SK-N-SH (cell line): ENCODE results near the gene SLX4IP. TPM values are rescaled to one million over a fixed set of nuclear protein-coding genes. Genes with fewer than 3 reads are reported as not detected.

Source experiments
- CTCF ChIA-PET: fragments of 300-600, 350-600 bp; formaldehyde crosslinking; extraction: SDS; loops from one replicate; lab custom pipeline; 2021; lab: Yijun Ruan, JAX
- POLR2A ChIA-PET: fragments of 350-600 bp; sonication (Branson Sonifier 250); formaldehyde crosslinking; extraction: SDS; loops from one replicate; lab custom pipeline; 2020; ENCODE audit warnings: antibody characterized with exemption, inconsistent platforms; lab: Yijun Ruan, JAX
- DNase-seq: peaks from one replicate; pipeline ENCODE4 v3.0.0; 2012
- H2AFZ ChIP-seq: fragments of 200-600 bp; sonication (generic); 2 replicates; pipeline ENCODE4 v1.8.1; 2016; ENCODE audit warnings: antibody characterized with exemption, mild to moderate bottlenecking, low read depth
- H3F3A ChIP-seq: fragments of 200-600 bp; sonication (generic); replicated peaks from 2 replicates; pipeline ENCODE3; 2016; ENCODE audit warnings: antibody characterized with exemption, mild to moderate bottlenecking; ENCODE audit not compliant: insufficient read depth
- H3K27ac ChIP-seq, 2 experiments: fragments of 200-500 bp in 1 of 2; fragments of 200-600 bp in 1 of 2; sonication (Bioruptor generic) in 1 of 2; sonication (generic), shearing (Covaris generic) in 1 of 2; 2 replicates each; pipeline versions ENCODE4 v1.5.1 to v1.6.1; 2014 to 2016; ENCODE audit warnings: low read depth in 2 of 2, inconsistent platforms in 1 of 2, low read length in 1 of 2, mild to moderate bottlenecking in 1 of 2, mixed read lengths in 1 of 2
- H3K27me3 ChIP-seq: fragments of 200-600 bp; sonication (generic), shearing (Covaris generic); 2 replicates; pipeline ENCODE4 v1.6.1; 2016; ENCODE audit warnings: mixed run types; ENCODE audit not compliant: insufficient read depth
- H3K36me3 ChIP-seq, 2 experiments: fragments of 200-500 bp in 1 of 2; fragments of 200-600 bp in 1 of 2; sonication (Bioruptor generic) in 1 of 2; sonication (generic) in 1 of 2; replicated peaks in 1 of 2; 2 replicates each; pipeline versions ENCODE3 to v1.5.1; 2014 to 2016; ENCODE audit warnings: low read length in 1 of 2, mild to moderate bottlenecking in 1 of 2; ENCODE audit not compliant: insufficient read depth in 2 of 2, control insufficient read depth in 1 of 2
- H3K4me1 ChIP-seq, 2 experiments: fragments of 200-500 bp in 1 of 2; fragments of 200-600 bp in 1 of 2; sonication (Bioruptor generic) in 1 of 2; sonication (generic), shearing (Covaris generic) in 1 of 2; 2 replicates each; pipeline versions ENCODE4 v1.5.1 to v1.6.1; 2014 to 2016; ENCODE audit warnings: low read depth in 1 of 2, low read length in 1 of 2, mixed run types in 1 of 2; ENCODE audit not compliant: insufficient read depth in 2 of 2, control insufficient read depth in 1 of 2
- H3K4me2 ChIP-seq: fragments of 200-600 bp; sonication (generic), shearing (Covaris generic); 2 replicates; pipeline ENCODE4 v1.6.1; 2017; ENCODE audit warnings: mixed run types
- H3K4me3 ChIP-seq, 2 experiments: fragments of 200-500 bp in 1 of 2; fragments of 200-600 bp in 1 of 2; sonication (Bioruptor generic) in 1 of 2; sonication (generic), shearing (Covaris generic) in 1 of 2; 2 replicates each; pipeline versions ENCODE4 v1.5.1 to v1.8.1; 2014 to 2016; ENCODE audit warnings: low read depth in 2 of 2, inconsistent platforms in 1 of 2, low read length in 1 of 2, mild to moderate bottlenecking in 1 of 2, mixed read lengths in 1 of 2, moderate library complexity in 1 of 2
- H3K79me2 ChIP-seq: fragments of 200-600 bp; sonication (generic); 2 replicates; pipeline ENCODE4 v1.8.1; 2017; ENCODE audit warnings: mild to moderate bottlenecking; ENCODE audit not compliant: insufficient read depth
- H3K9ac ChIP-seq: fragments of 200-600 bp; sonication (generic); 2 replicates; pipeline ENCODE4 v1.6.1; 2017; ENCODE audit warnings: mixed run types
- H3K9me2 ChIP-seq: fragments of 200-600 bp; sonication (generic); 2 replicates; pipeline ENCODE4 v1.6.1; 2017; ENCODE audit warnings: mixed run types
- H3K9me3 ChIP-seq: fragments of 200-600 bp; sonication (generic); 2 replicates; pipeline ENCODE4 v1.6.1; 2017; ENCODE audit warnings: mixed run types, mild to moderate bottlenecking, moderate library complexity
- H4K20me1 ChIP-seq: fragments of 200-600 bp; sonication (generic); 2 replicates; pipeline ENCODE4 v1.6.1; 2017; ENCODE audit warnings: mild to moderate bottlenecking, mixed run types; ENCODE audit not compliant: insufficient read depth
- CHD2 ChIP-seq: fragments of 150-350 bp; IDR thresholded peaks from 2 replicates; pipeline ENCODE4 v1.6.1; 2018; ENCODE audit warnings: low read length; ENCODE audit not compliant: partially characterized antibody
- ELF1 ChIP-seq: IDR thresholded peaks from 2 replicates; pipeline ENCODE4 v1.4.0; 2012
- EP300 ChIP-seq, 2 experiments: IDR thresholded peaks; 2 replicates each; pipeline versions ENCODE4 v1.4.0 to v1.6.1; 2012; ENCODE audit warnings: borderline replicate concordance in 1 of 2, low read depth in 1 of 2, low read length in 1 of 2
- EZH2phosphoT487 ChIP-seq: fragments of 200-600 bp; sonication (generic); IDR thresholded peaks from 2 replicates; pipeline ENCODE4 v1.6.1; 2017; ENCODE audit warnings: low read depth, mixed run types, mild to moderate bottlenecking, antibody characterized with exemption, moderate library complexity, borderline replicate concordance
- FOXJ3 ChIP-seq: sonication (generic); formaldehyde crosslinking; IDR thresholded peaks from 2 replicates; pipeline ENCODE4 v1.5.1; 2020; ENCODE audit warnings: mild to moderate bottlenecking, missing genetic modification reagents
- GATA2 ChIP-seq: sonication (generic); formaldehyde crosslinking; IDR thresholded peaks from 2 replicates; pipeline ENCODE4 v1.5.0; 2020; ENCODE audit warnings: mild to moderate bottlenecking, missing genetic modification reagents
- NRF1 ChIP-seq: IDR thresholded peaks from 2 replicates; pipeline ENCODE4 v1.6.1; 2012; ENCODE audit warnings: low read depth, mild to moderate bottlenecking, low read length
- POLR2AphosphoS5 ChIP-seq: IDR thresholded peaks from 2 replicates; pipeline ENCODE4 v1.6.1; 2012; ENCODE audit warnings: low read depth, low read length
- RCOR1 ChIP-seq: fragments of 150-350 bp; IDR thresholded peaks from 2 replicates; pipeline ENCODE4 v1.6.1; 2017; ENCODE audit warnings: antibody characterized with exemption, low read length
- RFX5 ChIP-seq: IDR thresholded peaks from 2 replicates; pipeline ENCODE4 v1.6.1; 2012; ENCODE audit warnings: mild to moderate bottlenecking, improper control_type of control experiment, low read length
- SIN3A ChIP-seq: IDR thresholded peaks from 2 replicates; pipeline ENCODE4 v1.6.1; 2012; ENCODE audit warnings: low read depth, mild to moderate bottlenecking, low read length, moderate library complexity, borderline replicate concordance
- SMC3 ChIP-seq: IDR thresholded peaks from 2 replicates; pipeline ENCODE4 v1.6.1; 2012; ENCODE audit warnings: low read depth, low read length, improper control_type of control experiment
- TAF1 ChIP-seq: IDR thresholded peaks from 2 replicates; pipeline ENCODE4 v1.6.1; 2012; ENCODE audit warnings: low read depth, mild to moderate bottlenecking, low read length, moderate library complexity, borderline replicate concordance
- TCF12 ChIP-seq: IDR thresholded peaks from 2 replicates; pipeline ENCODE4 v1.4.0; 2012
- TEAD4 ChIP-seq: IDR thresholded peaks from 2 replicates; pipeline ENCODE4 v1.4.0; 2012; ENCODE audit warnings: mild to moderate bottlenecking, borderline replicate concordance; ENCODE audit not compliant: insufficient read depth
- YY1 ChIP-seq: IDR thresholded peaks from 2 replicates; pipeline ENCODE4 v1.4.0; 2012; ENCODE audit warnings: low read depth, mild to moderate bottlenecking
- WGBS: methylation state at CpG from one replicate; pipeline ENCODE4 v1.1.6; 2017; ENCODE audit warnings: low lambda C conversion rate; 5-methylcytosine and 5-hydroxymethylcytosine counted together
- polyA plus RNA-seq, 3 experiments: library from polyadenylated mRNA; depleted of rRNA; stranded (reverse); fragments of >200 nt; gene quantifications; 2 replicates each; pipeline ENCODE4 v1.2.3, GENCODE V29; 2012
- TF ChIP-seq, protein P1 (sequence below): IDR thresholded peaks from 2 replicates; pipeline ENCODE4 v1.4.0; 2012; ENCODE audit warnings: low read depth
- TF ChIP-seq, protein P2 (sequence below): fragments of 200-600 bp; sonication (generic); IDR thresholded peaks from 2 replicates; pipeline ENCODE4 v1.6.1; 2017; ENCODE audit warnings: antibody characterized with exemption, mild to moderate bottlenecking, moderate library complexity
- TF ChIP-seq, protein P3 (sequence below): fragments of 150-350 bp; IDR thresholded peaks from 2 replicates; pipeline ENCODE4 v1.6.1; 2016; ENCODE audit warnings: mild to moderate bottlenecking, low read depth, low read length
- TF ChIP-seq, protein P4 (sequence below): IDR thresholded peaks from 2 replicates; pipeline ENCODE4 v1.4.0; 2012; ENCODE audit warnings: low read depth, borderline replicate concordance

SLX4IP gene
- polyA plus RNA-seq, 1 of the 3 experiments (the other 2 are of a cell fraction): 1.3 TPM

DNA sequence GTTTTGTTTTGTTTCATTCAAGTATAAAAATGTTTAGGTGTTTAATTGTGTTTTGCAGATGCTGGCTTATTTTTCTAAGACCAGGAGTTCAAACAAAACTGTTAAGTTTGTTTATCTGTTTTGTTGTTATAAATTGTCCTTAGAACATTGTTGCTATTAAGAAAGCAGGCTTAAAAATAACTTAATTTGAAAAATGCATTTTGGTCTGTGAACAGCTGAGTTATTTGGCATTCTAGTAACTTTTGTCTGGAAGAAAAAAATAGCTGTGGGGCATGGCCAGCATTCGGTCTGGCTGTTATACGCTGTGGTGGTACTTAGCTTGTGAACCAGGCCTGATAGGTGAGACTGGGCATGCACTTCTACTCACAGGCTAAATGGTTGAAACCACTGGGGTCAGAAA, 37.8 kb downstream of the SLX4IP start:
- H4K20me1 ChIP-seq: no peaks in the 10 kb centered on the region
- H3K9ac ChIP-seq: no peak overlapping the region
- TF ChIP-seq EP300 (IDR thresholded peaks at IDR 0.05; ENCODE audit: borderline replicate concordance in 1 of 2, low read depth in 1 of 2, low read length in 1 of 2): no peak
- TF ChIP-seq ELF1: no peak
- TF ChIP-seq CHD2: no peak
- TF ChIP-seq, protein P1, sequence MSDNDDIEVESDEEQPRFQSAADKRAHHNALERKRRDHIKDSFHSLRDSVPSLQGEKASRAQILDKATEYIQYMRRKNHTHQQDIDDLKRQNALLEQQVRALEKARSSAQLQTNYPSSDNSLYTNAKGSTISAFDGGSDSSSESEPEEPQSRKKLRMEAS: no peak
- no peaks in the 10 kb centered on the region for H3K9me2 ChIP-seq
- peaks cover 9% of the 10 kb centered on the region; the same call in 1 of the 2 replicates for H3K79me2 ChIP-seq
- peaks cover 7 to 18% of the 10 kb centered on the region in 2 experiments; a peak in 3 of 4 replicates for H3K4me1 ChIP-seq
- no peak overlapping the region for H3K4me2 ChIP-seq
- H3K4me3 ChIP-seq: no peak overlapping the region
- no peaks in the 10 kb centered on the region for H3F3A ChIP-seq
- H3K27me3 ChIP-seq: no peaks in the 10 kb centered on the region
- no peak for DNase-seq
- H2AFZ ChIP-seq: no peak overlapping the region
- ChIA-PET POLR2A (no interaction called here), CTCF (interaction anchor here (0.6 kb wide), 2 partner anchors 364 to 640 kb away, joined by 3 read pairs; no protein-coding TSS in a partner anchor)
- no peak overlapping the region; a peak in 1 of 4 replicates for H3K27ac ChIP-seq
- no peaks in the 10 kb centered on the region for H3K9me3 ChIP-seq
- H3K36me3 ChIP-seq: no peaks in the 10 kb centered on the region
- WGBS: 96% methylated on average over 2 of the region's 2 CpGs

DNA sequence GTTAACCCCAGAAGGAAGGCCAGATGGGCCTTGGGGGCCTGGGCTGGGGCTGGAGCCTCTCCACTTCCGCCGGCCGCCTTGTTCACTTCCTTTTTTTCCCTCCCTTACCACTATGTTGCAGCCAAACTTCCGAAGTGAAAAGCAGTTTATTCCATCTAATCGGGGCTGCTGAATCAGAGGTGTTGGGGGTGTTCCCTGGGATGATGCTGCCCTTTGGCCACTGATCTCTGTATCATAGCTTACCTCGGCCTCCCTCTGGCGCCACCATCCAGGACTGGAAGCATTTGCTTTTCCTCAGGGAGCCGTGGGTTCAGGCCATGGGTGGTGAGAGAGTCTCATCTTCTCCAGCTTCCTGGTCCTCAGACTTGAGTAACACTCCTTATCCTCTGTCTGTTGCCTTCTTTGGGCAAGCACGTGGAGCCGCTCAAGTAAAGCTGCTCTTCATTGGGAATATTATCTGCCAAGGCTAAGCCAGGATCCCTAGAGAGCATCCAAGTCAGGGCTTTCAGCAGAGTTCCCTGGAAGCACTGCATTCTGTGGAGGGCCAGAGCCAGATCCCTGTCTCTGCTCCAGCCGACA, 39.6 kb downstream of the SLX4IP start:
- CTCF ChIA-PET: interaction anchor here (1.2 kb wide), 1 partner anchor 496 kb away, joined by 3 read pairs; no protein-coding TSS in a partner anchor
- TF ChIP-seq, protein P2, sequence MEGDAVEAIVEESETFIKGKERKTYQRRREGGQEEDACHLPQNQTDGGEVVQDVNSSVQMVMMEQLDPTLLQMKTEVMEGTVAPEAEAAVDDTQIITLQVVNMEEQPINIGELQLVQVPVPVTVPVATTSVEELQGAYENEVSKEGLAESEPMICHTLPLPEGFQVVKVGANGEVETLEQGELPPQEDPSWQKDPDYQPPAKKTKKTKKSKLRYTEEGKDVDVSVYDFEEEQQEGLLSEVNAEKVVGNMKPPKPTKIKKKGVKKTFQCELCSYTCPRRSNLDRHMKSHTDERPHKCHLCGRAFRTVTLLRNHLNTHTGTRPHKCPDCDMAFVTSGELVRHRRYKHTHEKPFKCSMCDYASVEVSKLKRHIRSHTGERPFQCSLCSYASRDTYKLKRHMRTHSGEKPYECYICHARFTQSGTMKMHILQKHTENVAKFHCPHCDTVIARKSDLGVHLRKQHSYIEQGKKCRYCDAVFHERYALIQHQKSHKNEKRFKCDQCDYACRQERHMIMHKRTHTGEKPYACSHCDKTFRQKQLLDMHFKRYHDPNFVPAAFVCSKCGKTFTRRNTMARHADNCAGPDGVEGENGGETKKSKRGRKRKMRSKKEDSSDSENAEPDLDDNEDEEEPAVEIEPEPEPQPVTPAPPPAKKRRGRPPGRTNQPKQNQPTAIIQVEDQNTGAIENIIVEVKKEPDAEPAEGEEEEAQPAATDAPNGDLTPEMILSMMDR: no peak
- TF ChIP-seq ELF1 (no peak), NRF1 (no peak), EZH2phosphoT487 (no peak), TEAD4 (no peak), SMC3 (no peak), POLR2AphosphoS5 (no peak), EP300 (IDR thresholded peaks at IDR 0.05; ENCODE audit: borderline replicate concordance in 1 of 2, low read depth in 1 of 2, low read length in 1 of 2) (no peak), RCOR1 (no peak), FOXJ3 (CRISPR knock-in tag) (no peak), YY1 (no peak), TCF12 (no peak), RFX5 (no peak), SIN3A (no peak), CHD2 (no peak), TAF1 (no peak), GATA2 (CRISPR knock-in tag) (no peak)
- TF ChIP-seq, protein P3, sequence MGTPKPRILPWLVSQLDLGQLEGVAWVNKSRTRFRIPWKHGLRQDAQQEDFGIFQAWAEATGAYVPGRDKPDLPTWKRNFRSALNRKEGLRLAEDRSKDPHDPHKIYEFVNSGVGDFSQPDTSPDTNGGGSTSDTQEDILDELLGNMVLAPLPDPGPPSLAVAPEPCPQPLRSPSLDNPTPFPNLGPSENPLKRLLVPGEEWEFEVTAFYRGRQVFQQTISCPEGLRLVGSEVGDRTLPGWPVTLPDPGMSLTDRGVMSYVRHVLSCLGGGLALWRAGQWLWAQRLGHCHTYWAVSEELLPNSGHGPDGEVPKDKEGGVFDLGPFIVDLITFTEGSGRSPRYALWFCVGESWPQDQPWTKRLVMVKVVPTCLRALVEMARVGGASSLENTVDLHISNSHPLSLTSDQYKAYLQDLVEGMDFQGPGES: no peak
- TF ChIP-seq, protein P1: no peak
- TF ChIP-seq, protein P4, sequence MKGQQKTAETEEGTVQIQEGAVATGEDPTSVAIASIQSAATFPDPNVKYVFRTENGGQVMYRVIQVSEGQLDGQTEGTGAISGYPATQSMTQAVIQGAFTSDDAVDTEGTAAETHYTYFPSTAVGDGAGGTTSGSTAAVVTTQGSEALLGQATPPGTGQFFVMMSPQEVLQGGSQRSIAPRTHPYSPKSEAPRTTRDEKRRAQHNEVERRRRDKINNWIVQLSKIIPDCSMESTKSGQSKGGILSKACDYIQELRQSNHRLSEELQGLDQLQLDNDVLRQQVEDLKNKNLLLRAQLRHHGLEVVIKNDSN: no peak
- TF ChIP-seq, all 33 proteins: peak for 0
- Histone ChIP-seq H4K20me1 (no peaks in the 10 kb centered on the region), H3K9ac (no peak overlapping the region), H3K27ac (no peak overlapping the region), H3K9me2 (no peaks in the 10 kb centered on the region), H3K4me3 (no peak overlapping the region), H3K36me3 (no peaks in the 10 kb centered on the region), H2AFZ (no peak overlapping the region), H3K4me2 (no peak overlapping the region), H3K9me3 (no peaks in the 10 kb centered on the region), H3K4me1 (peaks cover 7% of the 10 kb centered on the region in 2 experiments; a peak in 3 of 4 replicates), H3K27me3 (no peaks in the 10 kb centered on the region), H3K79me2 (peaks cover 9% of the 10 kb centered on the region; the same call in 1 of the 2 replicates), H3F3A (no peaks in the 10 kb centered on the region)
- POLR2A ChIA-PET: no interaction called here
- 88% methylated on average over 11 of the region's 11 CpGs for WGBS
- no peak for DNase-seq
